Fibroblast of lung (primary cell): Measurements from ENCODE around the gene SPATS2L. TPM values are rescaled to one million over a fixed set of nuclear protein-coding genes. Genes with fewer than 3 reads are reported as not detected.
A peak's percentile ranks its signal among the peaks of the same experiment; 100 is the strongest.

ENCODE experiments used
- DNase-seq, 2 donors: peaks; one replicate each; pipeline versions ENCODE4 v3.0.0 to v3.0.0-alpha.2; 2010; ENCODE audit warnings: low read depth in 2 of 2
- H2AFZ ChIP-seq: 2 replicates; pipeline ENCODE4 v1.5.1; 2012; ENCODE audit warnings: low read length, control low read depth, inconsistent platforms
- H3K27ac ChIP-seq: 2 replicates; pipeline ENCODE4 v1.5.1; 2011; ENCODE audit warnings: low read length, control low read depth; ENCODE audit not compliant: insufficient read depth
- H3K27me3 ChIP-seq: 2 replicates; pipeline ENCODE4 v1.5.1; 2011; ENCODE audit warnings: mild to moderate bottlenecking, low read length; ENCODE audit not compliant: control insufficient read depth, insufficient read depth
- H3K36me3 ChIP-seq: 2 replicates; pipeline ENCODE4 v1.5.1; 2011; ENCODE audit warnings: low read length; ENCODE audit not compliant: control insufficient read depth, insufficient read depth
- H3K4me1 ChIP-seq: 2 replicates; pipeline ENCODE4 v1.5.1; 2011; ENCODE audit warnings: low read length; ENCODE audit not compliant: control insufficient read depth, insufficient read depth; ENCODE audit errors: extremely low read depth
- H3K4me2 ChIP-seq: 2 replicates; pipeline ENCODE4 v1.5.1; 2011; ENCODE audit warnings: low read length, control low read depth; ENCODE audit not compliant: insufficient read depth; ENCODE audit errors: extremely low read depth
- H3K4me3 ChIP-seq, 4 experiments: fragments of 200-600 bp in 1 of 4; sonication (generic) in 1 of 4; replicated peaks in 1 of 4; 2 replicates each; pipeline ENCODE4 v1.5.1; 2011 to 2016; ENCODE audit warnings: low read length in 4 of 4, low read depth in 3 of 4, mild to moderate bottlenecking in 3 of 4, control low read depth in 2 of 4, inconsistent platforms in 1 of 4, mixed read lengths in 1 of 4; ENCODE audit not compliant: insufficient read depth in 1 of 4; ENCODE audit errors: control extremely low read depth in 1 of 4
- H3K79me2 ChIP-seq: 2 replicates; pipeline ENCODE4 v1.5.1; 2012; ENCODE audit warnings: mild to moderate bottlenecking, low read length, inconsistent platforms; ENCODE audit not compliant: control insufficient read depth, insufficient read depth
- H3K9ac ChIP-seq: 2 replicates; pipeline ENCODE4 v1.5.1; 2011; ENCODE audit warnings: mild to moderate bottlenecking, low read length, control low read depth; ENCODE audit not compliant: insufficient read depth
- H3K9me3 ChIP-seq: 2 replicates; pipeline ENCODE4 v1.5.1; 2012; ENCODE audit warnings: low read depth, low read length; ENCODE audit not compliant: control insufficient read depth, insufficient read depth
- H4K20me1 ChIP-seq: 2 replicates; pipeline ENCODE4 v1.5.1; 2011; ENCODE audit warnings: low read length; ENCODE audit not compliant: control insufficient read depth, insufficient read depth; ENCODE audit errors: extremely low read depth
- CTCF ChIP-seq, 2 donors: IDR thresholded peaks in 1 of 2; conservative IDR thresholded peaks in 1 of 2; 1 replicate in 1 of 2; 2 replicates in 1 of 2; pipeline ENCODE4 v1.5.1; 2011 to 2012; ENCODE audit warnings: low read length in 2 of 2, control low read depth in 1 of 2, inconsistent platforms in 1 of 2, low read depth in 1 of 2, mild to moderate bottlenecking in 1 of 2
- EZH2 ChIP-seq: IDR thresholded peaks from 2 replicates; pipeline ENCODE4 v1.5.1; 2012; ENCODE audit warnings: low read length, control low read depth, mild to moderate bottlenecking; ENCODE audit errors: missing control alignments
- polyA plus RNA-seq, 2 donors: library from polyadenylated mRNA; depleted of rRNA in 1 of 2; stranded (reverse) in 1 of 2; unstranded in 1 of 2; fragments of >200 nt; gene quantifications; 2 replicates each; pipeline ENCODE4 v1.2.1, GENCODE V29; 2011 to 2012; ENCODE audit warnings: missing spikeins in 1 of 2
- total RNA-seq: library from RNA; depleted of rRNA; stranded (reverse); fragments of >200 nt; gene quantifications from 2 replicates; pipeline ENCODE4 v1.2.1, GENCODE V29; 2014

The SPATS2L gene
- total and polyA plus RNA-seq, 2 donors (not counting 1 experiment from before 2014, with no cell fraction given): 73.8 to 291 TPM

- no peak overlapping the region for H2AFZ ChIP-seq
- DNase-seq: no peak
- H3K9me3 ChIP-seq: no peaks in the 10 kb centered on the region
- H3K27me3 ChIP-seq: no peaks in the 10 kb centered on the region
- H3K4me2 ChIP-seq: no peak overlapping the region
- no peaks in the 10 kb centered on the region for H3K4me1 ChIP-seq
- H3K9ac ChIP-seq: no peak overlapping the region
- peaks cover 2% of the 10 kb centered on the region for H3K36me3 ChIP-seq
- TF ChIP-seq CTCF (conservative IDR thresholded peaks at IDR 0.05 in 1 of 2, IDR thresholded peaks at IDR 0.05 in 1 of 2; ENCODE audit: low read depth in 1 of 2, low read length in 2 of 2): no peak
- H3K79me2 ChIP-seq: no peaks in the 10 kb centered on the region
- no peaks in the 10 kb centered on the region for H4K20me1 ChIP-seq
- H3K4me3 ChIP-seq: no peak overlapping the region
- no peak overlapping the region for H3K27ac ChIP-seq
Measured at GRCh38 chr2:200496696-200497095, 190.2 kb downstream of the SPATS2L start.

GRCh38 chr2:200498402-200499162, 192.1 kb downstream of the SPATS2L start:
- Histone ChIP-seq H3K27me3 (no peaks in the 10 kb centered on the region), H3K4me1 (no peaks in the 10 kb centered on the region), H3K9ac (no peak overlapping the region), H3K4me3 (no peak overlapping the region), H4K20me1 (no peaks in the 10 kb centered on the region), H3K4me2 (no peak overlapping the region), H2AFZ (no peak overlapping the region), H3K9me3 (no peaks in the 10 kb centered on the region), H3K27ac (no peak overlapping the region), H3K36me3 (peaks cover 2% of the 10 kb centered on the region), H3K79me2 (no peaks in the 10 kb centered on the region)
- peak in 1 of 2 donors; percentile 11 for DNase-seq
- TF ChIP-seq EZH2: no peak
- no peak for TF ChIP-seq CTCF (conservative IDR thresholded peaks at IDR 0.05 in 1 of 2, IDR thresholded peaks at IDR 0.05 in 1 of 2; ENCODE audit: low read depth in 1 of 2, low read length in 2 of 2)

GRCh38 chr2:200502196-200502595, 195.7 kb downstream of the SPATS2L start:
- Histone ChIP-seq H3K27ac (no peak overlapping the region), H3K27me3 (no peaks in the 10 kb centered on the region), H2AFZ (no peak overlapping the region), H3K4me2 (no peak overlapping the region), H3K9me3 (no peaks in the 10 kb centered on the region), H3K4me3 (no peak overlapping the region), H3K9ac (no peak overlapping the region), H3K36me3 (no peaks in the 10 kb centered on the region), H4K20me1 (no peaks in the 10 kb centered on the region), H3K79me2 (no peaks in the 10 kb centered on the region), H3K4me1 (no peaks in the 10 kb centered on the region)
- TF ChIP-seq CTCF (conservative IDR thresholded peaks at IDR 0.05 in 1 of 2, IDR thresholded peaks at IDR 0.05 in 1 of 2; ENCODE audit: low read depth in 1 of 2, low read length in 2 of 2) (no peak), EZH2 (no peak)
- no peak for DNase-seq
